B cell (primary cell): ENCODE results near the gene RNF111.

Experiments used
- CTCF ChIP-seq: fragments of 200-600 bp; IDR thresholded peaks from one replicate; pipeline ENCODE4 v1.8.0; 2022; ENCODE audit warnings: antibody characterized with exemption, mild to moderate bottlenecking
- EZH2 ChIP-seq: IDR thresholded peaks from 2 replicates; pipeline ENCODE4 v1.6.1; 2012; ENCODE audit warnings: borderline replicate concordance, low read depth, mild to moderate bottlenecking, moderate library complexity, low read length; ENCODE audit not compliant: insufficient read depth, poor library complexity, severe bottlenecking

- TF ChIP-seq CTCF (peak; percentile 79), EZH2 (no peak)
These were observed 7.0 kb upstream of the RNF111 start for GRCh38 chr15:58980351-58980939.
